Natural killer cell (primary cell): Measurements from ENCODE around the gene EBF3. TPM values are rescaled to one million over a fixed set of nuclear protein-coding genes. Genes with fewer than 3 reads are reported as not detected.

ENCODE experiments used
- ATAC-seq, 3 donors: fragments of 150-1000 bp in 2 of 3; fragments of 200-7000 bp in 1 of 3; cut with Tn5 transposase; 1 replicate in 1 of 3; 2 replicates in 2 of 3; pipeline ENCODE4 v1.10.0; 2021; ENCODE audit warnings: mild to moderate bottlenecking in 2 of 3, moderate library complexity in 2 of 3
- DNase-seq, 2 donors: peaks; one replicate each; pipeline versions ENCODE4 v3.0.0 to v3.0.0-alpha.2; 2013 to 2021; ENCODE audit warnings: mixed read lengths in 1 of 2
- H3K27ac ChIP-seq: one replicate; pipeline ENCODE4 v1.5.1; 2013; ENCODE audit warnings: mild to moderate bottlenecking, low read length
- H3K27me3 ChIP-seq: one replicate; pipeline ENCODE4 v1.6.1; 2013; ENCODE audit warnings: low read length; ENCODE audit not compliant: control insufficient read depth, insufficient read depth
- H3K36me3 ChIP-seq: one replicate; pipeline ENCODE4 v1.6.1; 2013; ENCODE audit warnings: low read length; ENCODE audit not compliant: control insufficient read depth, insufficient read depth
- H3K4me1 ChIP-seq: one replicate; pipeline ENCODE4 v1.6.1; 2013; ENCODE audit warnings: low read length; ENCODE audit not compliant: control insufficient read depth, insufficient read depth
- H3K4me3 ChIP-seq: one replicate; pipeline ENCODE4 v1.5.1; 2013; ENCODE audit warnings: low read length
- H3K9me3 ChIP-seq: one replicate; pipeline ENCODE4 v1.6.1; 2013; ENCODE audit warnings: low read length; ENCODE audit not compliant: control insufficient read depth, insufficient read depth
- H3K27ac Mint-ChIP-seq, 2 donors: one replicate each; pipeline ENCODE4 v1.8.0; 2022; ENCODE audit warnings: mild to moderate bottlenecking in 2 of 2, mixed read lengths in 2 of 2, moderate library complexity in 1 of 2
- H3K27me3 Mint-ChIP-seq, 2 donors: one replicate each; pipeline ENCODE4 v1.8.0; 2022; ENCODE audit warnings: low read depth in 2 of 2, mixed read lengths in 2 of 2
- H3K36me3 Mint-ChIP-seq: one replicate; pipeline ENCODE4 v1.8.0; 2022; ENCODE audit warnings: mixed read lengths
- H3K4me1 Mint-ChIP-seq, 2 donors: one replicate each; pipeline ENCODE4 v1.8.0; 2022; ENCODE audit warnings: mixed read lengths in 2 of 2
- H3K4me3 Mint-ChIP-seq: one replicate; pipeline ENCODE4 v1.8.0; 2022; ENCODE audit warnings: mild to moderate bottlenecking, moderate library complexity, mixed read lengths
- H3K9me3 Mint-ChIP-seq, 2 donors: one replicate each; pipeline ENCODE4 v1.8.0; 2022; ENCODE audit warnings: mixed read lengths in 2 of 2
- WGBS: methylation state at CpG from one replicate; pipeline ENCODE4 v1.1.7; 2013; ENCODE audit warnings: missing lambda C conversion rate; ENCODE audit not compliant: insufficient coverage; 5-methylcytosine and 5-hydroxymethylcytosine counted together
- intact Hi-C: fragments of 100-400 bp; cut with micrococcal nuclease; formaldehyde crosslinking; loops from one replicate; pipeline ENCODE4 v1.14.2; 2022
- total RNA-seq, 4 donors: library from RNA; stranded (reverse); fragments of 120-200 nt in 1 of 4; gene quantifications; one replicate each; pipeline versions ENCODE4 v1.2.3 to v1.2.4, GENCODE V29; 2013 to 2022
- TF ChIP-seq, protein P1 (sequence below): fragments of 200-600 bp; IDR thresholded peaks from one replicate; pipeline ENCODE4 v1.8.0; 2022; ENCODE audit warnings: antibody characterized with exemption

Gene EBF3
- total RNA-seq, 3 donors from 2014 or later (not counting 1 experiment from before 2014, with no cell fraction given) = not detected

DNA sequence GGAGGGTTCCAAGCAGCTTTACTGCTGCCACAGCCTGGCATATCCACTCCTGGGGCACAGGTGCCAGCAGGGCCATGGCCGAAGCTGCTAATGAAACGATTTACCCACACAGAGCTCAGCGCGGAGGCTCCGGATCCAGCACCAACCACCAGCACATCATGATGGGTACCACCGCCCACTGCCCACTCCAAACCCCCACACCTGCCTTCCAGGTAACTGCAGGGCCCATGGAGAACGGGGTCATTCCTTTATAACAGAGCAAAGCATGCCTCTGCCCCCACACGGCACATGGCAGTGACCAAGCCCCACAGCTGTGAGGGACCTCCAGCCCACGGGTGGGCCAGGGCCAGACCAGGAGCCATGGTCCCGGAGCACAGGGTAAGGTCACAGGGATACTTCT, 53.2 kb downstream of the EBF3 start:
- no peak overlapping the region for H3K27ac ChIP-seq
- no peak overlapping the region for H3K4me3 ChIP-seq
- Mint-ChIP-seq H3K9me3 (no peaks in the 10 kb centered on the region), H3K36me3 (no peaks in the 10 kb centered on the region), H3K4me3 (no peak overlapping the region), H3K4me1 (no peaks in the 10 kb centered on the region), H3K27me3 (peaks cover 0 to 2% of the 10 kb centered on the region in 2 donors), H3K27ac (no peak overlapping the region)
- H3K27me3 ChIP-seq = no peaks in the 10 kb centered on the region
- 93% methylated on average over 10 of the region's 10 CpGs for WGBS
- TF ChIP-seq, protein P1, sequence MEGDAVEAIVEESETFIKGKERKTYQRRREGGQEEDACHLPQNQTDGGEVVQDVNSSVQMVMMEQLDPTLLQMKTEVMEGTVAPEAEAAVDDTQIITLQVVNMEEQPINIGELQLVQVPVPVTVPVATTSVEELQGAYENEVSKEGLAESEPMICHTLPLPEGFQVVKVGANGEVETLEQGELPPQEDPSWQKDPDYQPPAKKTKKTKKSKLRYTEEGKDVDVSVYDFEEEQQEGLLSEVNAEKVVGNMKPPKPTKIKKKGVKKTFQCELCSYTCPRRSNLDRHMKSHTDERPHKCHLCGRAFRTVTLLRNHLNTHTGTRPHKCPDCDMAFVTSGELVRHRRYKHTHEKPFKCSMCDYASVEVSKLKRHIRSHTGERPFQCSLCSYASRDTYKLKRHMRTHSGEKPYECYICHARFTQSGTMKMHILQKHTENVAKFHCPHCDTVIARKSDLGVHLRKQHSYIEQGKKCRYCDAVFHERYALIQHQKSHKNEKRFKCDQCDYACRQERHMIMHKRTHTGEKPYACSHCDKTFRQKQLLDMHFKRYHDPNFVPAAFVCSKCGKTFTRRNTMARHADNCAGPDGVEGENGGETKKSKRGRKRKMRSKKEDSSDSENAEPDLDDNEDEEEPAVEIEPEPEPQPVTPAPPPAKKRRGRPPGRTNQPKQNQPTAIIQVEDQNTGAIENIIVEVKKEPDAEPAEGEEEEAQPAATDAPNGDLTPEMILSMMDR = no peak
- no peaks in the 10 kb centered on the region for H3K36me3 ChIP-seq
- DNase-seq (no peak), ATAC-seq (no peak)
- intact Hi-C loops = no loop called here
- H3K4me1 ChIP-seq = no peaks in the 10 kb centered on the region
- H3K9me3 ChIP-seq = no peaks in the 10 kb centered on the region

DNA sequence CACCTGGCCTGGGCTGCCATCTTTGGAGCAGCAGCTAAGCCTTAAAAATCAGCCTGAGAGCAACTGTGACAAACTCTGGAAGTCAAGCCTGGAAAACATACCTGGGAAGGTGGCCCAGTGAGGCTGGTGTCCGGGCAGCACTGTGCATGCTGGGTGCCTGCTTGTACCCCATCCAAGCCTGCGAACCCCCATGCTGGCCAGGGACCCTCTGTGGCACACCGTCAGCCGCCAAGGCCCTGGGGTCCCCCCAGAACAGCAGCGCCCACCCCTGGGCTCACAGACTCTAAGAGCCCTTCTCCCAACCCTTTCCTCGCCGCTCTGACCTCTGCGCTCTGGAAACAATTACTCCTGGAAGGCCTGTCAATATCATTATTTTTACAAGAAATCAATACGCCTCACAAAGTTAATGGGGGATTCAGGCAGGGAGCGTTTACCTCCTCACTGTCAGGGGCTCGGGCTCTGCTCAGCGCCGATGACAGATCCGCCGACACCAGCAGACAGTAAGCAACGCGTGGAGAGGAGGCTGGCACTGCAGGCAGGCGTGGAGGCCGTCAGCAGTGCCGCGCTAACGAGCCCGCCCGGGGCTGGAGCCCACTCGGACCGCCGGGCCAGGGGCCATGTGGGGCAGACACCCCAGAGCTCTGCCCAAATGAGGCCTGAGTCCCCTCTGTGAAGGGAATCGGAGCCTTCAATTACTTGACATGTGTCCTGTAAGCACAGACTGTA, 54.4 kb downstream of the EBF3 start:
- DNase-seq = no peak
- 94% methylated on average over 28 of the region's 28 CpGs for WGBS
- Histone ChIP-seq H3K27me3 (no peaks in the 10 kb centered on the region), H3K36me3 (no peaks in the 10 kb centered on the region), H3K4me3 (no peak overlapping the region), H3K27ac (no peak overlapping the region), H3K9me3 (no peaks in the 10 kb centered on the region), H3K4me1 (no peaks in the 10 kb centered on the region)
- intact Hi-C loops = loop anchor here (10.0 kb wide), 1 partner anchor 195 kb away; no protein-coding TSS in a partner anchor
- no peaks in the 10 kb centered on the region for H3K9me3 Mint-ChIP-seq
- H3K36me3 Mint-ChIP-seq = no peaks in the 10 kb centered on the region
- TF ChIP-seq, protein P1 = no peak
- peaks cover 0 to 2% of the 10 kb centered on the region in 2 donors for H3K27me3 Mint-ChIP-seq
- no peak overlapping the region for H3K27ac Mint-ChIP-seq
- no peak for ATAC-seq
- H3K4me1 Mint-ChIP-seq = no peaks in the 10 kb centered on the region
- H3K4me3 Mint-ChIP-seq = no peak overlapping the region

DNA sequence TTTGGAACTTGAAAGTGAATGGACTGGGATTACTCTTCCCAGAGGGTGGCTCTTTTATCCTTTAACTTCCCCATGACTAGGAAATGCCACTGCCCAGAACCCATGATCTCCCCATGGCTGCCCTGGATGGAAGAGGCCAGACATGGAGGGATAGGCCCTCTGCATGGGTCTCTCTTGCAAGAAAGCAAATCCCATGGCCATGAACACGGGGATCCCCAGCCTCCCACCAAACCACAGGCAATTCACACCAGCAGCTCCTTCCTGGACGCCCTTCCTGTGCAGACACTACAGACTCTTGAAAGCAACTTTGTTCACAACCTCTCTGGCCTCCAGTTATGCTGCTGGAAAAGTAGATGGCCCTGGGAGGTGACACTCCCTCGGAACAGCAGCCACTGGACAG, 55.0 kb downstream of the EBF3 start:
- H3K27ac Mint-ChIP-seq = no peak overlapping the region

More for the DNA sequence above, 55.0 kb downstream of the EBF3 start:
- intact Hi-C loops = loop anchor here (10.0 kb wide), 1 partner anchor 196 kb away; no protein-coding TSS in a partner anchor
- no peaks in the 10 kb centered on the region for H3K27me3 ChIP-seq
- ATAC-seq = no peak
- H3K27me3 Mint-ChIP-seq = peaks cover 0 to 6% of the 10 kb centered on the region in 2 donors
- H3K9me3 ChIP-seq = no peaks in the 10 kb centered on the region
- 62% methylated on average over 3 of the region's 3 CpGs for WGBS
- H3K4me3 Mint-ChIP-seq = no peak overlapping the region
- H3K27ac ChIP-seq = no peak overlapping the region
- no peaks in the 10 kb centered on the region for H3K4me1 ChIP-seq
- no peak for DNase-seq
- H3K36me3 Mint-ChIP-seq = no peaks in the 10 kb centered on the region
- H3K4me3 ChIP-seq = no peak overlapping the region
- TF ChIP-seq, protein P1 = no peak
- H3K36me3 ChIP-seq = no peaks in the 10 kb centered on the region
- no peaks in the 10 kb centered on the region for H3K9me3 Mint-ChIP-seq
- no peaks in the 10 kb centered on the region for H3K4me1 Mint-ChIP-seq
